Stimulated activated CD4-positive, alpha-beta T cell treated with anti-CD3 and anti-CD28 coated beads, Interleukin-1b, Interleukin-23, amount 100 ng/mL, for 48 hours (primary cell): ENCODE data around the gene HYAL1.

Source experiments
- DNase-seq: peaks from one replicate; pipeline ENCODE4 v3.0.0-alpha.2; 2020

The HYAL1 gene

DNA sequence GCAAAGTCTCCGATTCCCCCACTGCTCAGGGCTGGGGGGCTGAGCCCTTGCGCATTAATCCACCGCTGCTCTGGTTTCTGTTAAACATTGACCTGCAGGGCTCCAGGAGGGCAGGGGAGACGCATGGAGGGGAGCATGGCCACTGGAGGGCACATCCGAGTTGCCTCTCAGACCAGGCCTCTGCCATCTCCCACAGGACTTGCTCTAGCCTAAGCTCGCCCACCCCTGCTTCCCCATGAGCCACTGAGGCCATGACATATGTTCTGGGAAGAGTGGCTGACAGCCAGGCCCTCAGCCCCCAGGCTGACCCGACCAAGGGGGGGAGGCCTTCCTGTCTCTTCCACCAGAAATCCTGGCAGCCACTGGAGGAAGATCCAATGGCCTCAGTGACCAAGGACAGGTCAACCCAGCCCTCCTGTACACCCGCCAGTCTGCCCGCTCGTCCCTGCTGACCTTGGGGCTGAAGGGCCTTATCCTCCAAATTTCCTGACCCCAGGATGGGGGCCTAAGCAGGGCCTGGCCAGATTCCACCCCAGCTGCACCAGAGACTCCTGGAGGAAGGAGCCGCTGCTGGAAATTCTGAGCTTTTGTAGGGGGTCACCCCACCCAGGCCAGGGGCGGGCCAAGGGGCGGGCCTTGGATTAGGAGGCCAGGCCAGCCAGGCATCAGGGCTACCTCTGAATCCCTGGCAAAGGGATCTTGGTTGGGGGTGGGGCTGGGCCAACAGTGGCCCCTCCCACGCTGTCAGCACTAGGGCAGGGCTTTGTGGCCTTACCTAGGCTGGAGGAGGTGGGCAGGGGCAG is at the start of gene HYAL1:
Gene HYAL1, minus strand, starts transcription at position 562 of the 803 bp plus-strand sequence. CDS start 618 bp downstream, outside the sequence.
- DNase-seq = no peak

DNA sequence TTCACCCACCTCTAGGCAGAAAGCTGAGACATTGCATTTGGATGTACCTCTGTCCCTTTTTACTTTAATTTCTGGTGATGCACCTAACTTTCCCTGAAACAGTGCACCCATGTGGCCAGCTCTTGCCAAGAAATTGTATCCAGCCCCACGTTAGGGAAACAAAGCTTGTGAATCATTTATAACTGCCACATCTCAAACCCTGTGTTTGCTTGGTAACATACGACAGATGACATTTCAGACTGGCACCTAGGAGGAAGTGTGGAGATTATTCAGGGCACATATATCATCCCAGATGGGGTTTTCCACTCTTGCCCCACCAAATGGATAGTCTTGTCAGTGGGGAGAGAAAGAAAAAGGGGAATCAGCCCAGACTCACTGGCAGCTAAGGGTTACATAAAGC is 49.4 kb upstream of the HYAL1 start:
- no peak for DNase-seq

GRCh38 chr3:50351323-50351697 is 47.9 kb upstream of the HYAL1 start:
- no peak for DNase-seq

DNA sequence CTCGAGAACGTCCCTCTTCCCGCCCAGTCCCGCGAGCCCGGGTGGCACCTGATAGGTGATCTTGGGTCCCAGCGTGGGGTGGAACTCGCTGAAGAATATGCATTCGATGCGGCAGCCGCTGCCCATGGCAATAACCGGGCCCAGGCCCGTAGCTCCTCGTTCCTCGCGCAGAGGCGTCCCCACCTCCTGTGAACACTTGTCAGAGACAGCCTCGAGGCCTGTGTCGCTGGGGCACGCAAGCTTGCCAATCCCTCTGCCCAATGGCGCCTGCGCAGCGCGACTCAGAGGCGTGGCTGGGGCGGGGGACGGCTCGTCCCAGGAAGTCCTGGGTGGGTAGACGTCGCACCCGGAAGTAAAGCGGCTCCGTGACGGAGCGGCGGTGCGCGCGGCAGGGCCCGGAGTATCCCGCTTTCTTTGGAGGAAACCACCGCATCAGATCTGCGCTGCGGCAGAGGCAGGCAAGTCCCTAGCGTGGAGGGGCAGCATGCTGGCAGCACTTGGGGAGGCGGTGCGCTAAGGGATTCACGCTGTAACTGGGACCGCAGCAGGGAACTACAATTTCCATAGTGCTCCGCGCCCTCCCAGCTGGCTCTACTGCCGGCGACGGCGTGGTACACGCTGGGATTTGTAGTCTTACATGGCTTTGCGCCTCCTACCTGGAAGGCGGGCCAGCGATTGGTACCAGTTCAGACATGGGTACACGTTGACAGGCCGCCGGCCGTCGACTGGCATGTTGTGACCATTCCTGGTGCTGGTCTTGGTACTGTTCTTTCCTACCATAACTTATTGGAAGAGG is 47.4 kb upstream of the HYAL1 start, which contains the start of the genes CYB561D2 and NPRL2:
Gene CYB561D2, plus strand, starts transcription at position 336 of the 796 bp plus-strand sequence. CDS start 572 bp downstream, outside the sequence.
Gene NPRL2, minus strand, starts transcription at position 249 of the 796 bp plus-strand sequence. Its CDS starts 123 bp downstream, at position 126.
- DNase-seq = peak; percentile 99

- DNase-seq = no peak
Measured at GRCh38 chr3:50350213-50350526, 46.8 kb upstream of the HYAL1 start.

DNA sequence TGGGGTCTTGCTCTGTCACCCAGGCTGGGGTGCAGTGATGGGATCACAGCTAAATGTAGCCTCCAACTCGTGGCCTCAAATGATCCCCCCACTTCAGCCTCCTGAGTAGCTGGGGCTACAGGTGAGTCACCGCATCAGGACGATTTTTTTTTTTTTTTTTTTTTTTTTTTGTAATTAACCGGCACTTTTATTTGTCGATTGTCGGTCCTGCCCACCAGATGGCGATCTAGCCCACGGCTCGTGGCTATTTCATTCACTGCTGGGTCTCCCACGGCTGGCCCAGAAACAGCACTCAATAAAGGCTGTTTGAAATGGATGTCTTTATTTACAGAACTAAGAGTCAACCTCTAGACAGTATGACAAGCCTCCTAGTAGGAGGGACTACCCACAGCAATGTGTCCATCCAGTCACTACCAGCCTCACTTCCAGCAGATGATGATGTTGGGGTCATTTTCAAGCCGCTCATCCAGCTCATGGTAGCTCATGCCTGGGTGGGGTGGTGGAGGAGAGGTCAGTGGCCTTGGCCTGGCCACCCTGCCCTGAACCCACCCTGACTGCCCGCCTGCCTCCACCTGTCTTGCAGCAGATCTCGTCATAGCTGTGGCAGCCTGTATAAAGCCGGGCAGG is 43.9 kb upstream of the HYAL1 start:
- peak; percentile 74 for DNase-seq

DNA sequence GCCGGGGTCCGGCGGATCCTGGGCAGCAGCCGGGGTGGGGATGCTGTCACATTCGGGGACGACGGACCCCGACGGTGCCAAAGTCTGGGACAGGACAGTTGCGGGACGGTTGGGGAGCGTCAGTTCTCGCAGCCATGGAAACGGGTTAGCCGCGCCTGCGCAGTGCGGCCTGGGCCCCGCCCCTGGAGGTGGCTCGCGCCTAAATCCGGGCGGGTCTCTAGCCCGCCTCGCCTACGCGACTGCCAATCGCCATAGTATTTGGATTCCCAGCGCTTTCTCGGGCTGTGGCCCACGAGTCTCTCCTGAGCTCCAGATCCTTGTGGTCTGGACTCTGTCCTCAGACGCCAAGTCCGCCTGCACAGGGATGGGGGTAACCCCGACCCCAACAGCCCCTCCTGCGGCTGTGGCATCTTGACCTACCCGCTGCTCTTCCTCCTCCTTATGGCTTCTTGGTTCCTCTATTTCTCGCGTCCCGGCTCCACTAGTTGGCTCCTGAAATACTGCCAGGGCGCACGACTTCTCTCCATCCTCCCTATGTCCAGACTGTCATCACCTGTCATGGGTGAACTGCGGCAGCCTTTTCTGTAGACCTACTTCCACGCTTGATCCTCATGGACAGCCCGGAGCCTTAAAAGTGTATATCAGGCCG is 42.3 kb upstream of the HYAL1 start, which contains the start of gene ZMYND10:
Gene ZMYND10, minus strand, starts transcription at position 147 of the 649 bp plus-strand sequence. CDS start 153 bp downstream, outside the sequence.
- peak; percentile 79 for DNase-seq

DNA sequence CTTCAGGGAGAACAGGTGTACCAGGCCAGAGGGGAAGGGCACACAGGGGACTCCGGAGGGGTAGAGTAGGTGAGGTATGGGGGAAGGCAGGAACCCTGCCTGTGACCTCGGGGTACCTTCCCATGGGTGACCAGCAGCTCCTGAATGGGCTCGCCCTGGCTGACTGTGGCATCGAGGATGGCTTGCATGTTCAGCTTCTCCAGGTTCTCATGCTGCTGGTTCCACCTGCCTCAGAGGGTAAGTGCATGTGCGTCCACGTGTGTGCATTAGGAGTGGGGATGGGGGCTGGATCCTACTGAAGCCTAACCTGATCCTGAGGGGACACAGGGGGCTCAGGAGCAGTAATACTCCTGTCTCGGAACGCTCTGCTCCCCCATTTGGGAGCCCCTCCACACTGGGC is 41.6 kb upstream of the HYAL1 start:
- no peak for DNase-seq

GRCh38 chr3:50342813-50343633 is 39.6 kb upstream of the HYAL1 start:
- DNase-seq = no peak

GRCh38 chr3:50341996-50342650 is 38.7 kb upstream of the HYAL1 start:
- DNase-seq = no peak

GRCh38 chr3:50341537-50341936 is 38.2 kb upstream of the HYAL1 start:
- no peak for DNase-seq

DNA sequence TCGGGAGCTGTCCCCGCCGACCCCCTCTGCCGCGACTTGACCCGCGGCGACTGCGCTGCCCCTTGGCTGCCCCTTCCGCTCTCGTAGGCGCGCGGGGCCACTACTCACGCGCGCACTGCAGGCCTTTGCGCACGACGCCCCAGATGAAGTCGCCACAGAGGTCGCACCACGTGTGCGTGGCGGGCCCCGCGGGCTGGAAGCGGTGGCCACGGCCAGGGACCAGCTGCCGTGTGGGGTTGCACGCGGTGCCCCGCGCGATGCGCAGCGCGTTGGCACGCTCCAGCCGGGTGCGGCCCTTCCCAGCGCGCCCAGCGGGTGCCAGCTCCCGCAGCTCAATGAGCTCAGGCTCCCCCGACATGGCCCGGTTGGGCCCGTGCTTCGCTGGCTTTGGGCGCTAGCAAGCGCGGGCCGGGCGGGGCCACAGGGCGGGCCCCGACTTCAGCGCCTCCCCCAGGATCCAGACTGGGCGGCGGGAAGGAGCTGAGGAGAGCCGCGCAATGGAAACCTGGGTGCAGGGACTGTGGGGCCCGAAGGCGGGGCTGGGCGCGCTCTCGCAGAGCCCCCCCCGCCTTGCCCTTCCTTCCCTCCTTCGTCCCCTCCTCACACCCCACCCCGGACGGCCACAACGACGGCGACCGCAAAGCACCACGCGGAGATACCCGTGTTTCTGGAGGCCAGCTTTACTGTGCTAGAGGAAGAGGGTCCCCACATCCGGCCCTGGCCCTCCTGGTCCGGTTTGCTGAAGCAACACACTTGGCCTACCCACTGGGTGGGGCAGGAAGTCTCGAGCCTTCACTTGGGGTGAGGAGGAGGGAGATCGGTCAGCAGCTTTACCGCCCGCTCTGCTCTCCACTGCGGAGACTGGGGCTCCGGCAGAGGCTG is 37.3 kb upstream of the HYAL1 start, which contains the start of gene RASSF1:
Gene RASSF1, minus strand, starts transcription at position 389 of the 882 bp plus-strand sequence. Its CDS starts 31 bp downstream, at position 358.
- DNase-seq = peak; percentile 60

GRCh38 chr3:50340147-50340447 is 36.7 kb upstream of the HYAL1 start:
- DNase-seq = no peak

DNA sequence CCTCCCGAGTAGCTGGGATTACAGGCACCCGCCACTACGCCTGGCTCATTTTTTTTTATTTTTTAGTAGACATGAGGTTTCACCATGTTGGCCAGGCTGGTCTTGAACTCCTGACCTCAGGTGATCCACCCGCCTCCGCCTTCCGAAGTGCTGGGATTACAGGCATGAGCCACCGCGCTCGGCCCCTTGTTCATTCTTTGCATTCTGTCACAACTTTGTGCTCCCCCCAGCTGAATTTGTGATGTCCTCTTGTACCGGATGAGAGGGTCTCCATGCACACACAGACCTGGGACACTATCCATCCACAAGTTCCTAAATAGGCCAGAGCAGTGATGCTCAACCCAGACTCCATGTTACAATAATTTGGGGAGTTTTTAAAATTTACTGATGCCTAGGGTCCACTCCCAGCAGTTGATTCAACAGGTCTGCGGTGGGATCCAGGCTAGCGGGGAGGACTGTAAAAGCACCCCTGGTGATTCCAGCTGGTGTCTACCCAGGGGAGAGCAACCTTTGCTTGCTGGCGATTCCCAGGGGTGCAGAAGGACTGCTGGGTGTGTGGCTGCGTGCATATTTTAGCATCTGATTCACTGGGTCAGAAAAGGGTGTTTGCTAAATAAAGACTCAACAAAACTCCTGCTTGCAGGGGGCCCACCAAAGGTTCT is 36.2 kb upstream of the HYAL1 start:
- no peak for DNase-seq

- no peak for DNase-seq
Measured at GRCh38 chr3:50338965-50339364, 35.6 kb upstream of the HYAL1 start.

DNA sequence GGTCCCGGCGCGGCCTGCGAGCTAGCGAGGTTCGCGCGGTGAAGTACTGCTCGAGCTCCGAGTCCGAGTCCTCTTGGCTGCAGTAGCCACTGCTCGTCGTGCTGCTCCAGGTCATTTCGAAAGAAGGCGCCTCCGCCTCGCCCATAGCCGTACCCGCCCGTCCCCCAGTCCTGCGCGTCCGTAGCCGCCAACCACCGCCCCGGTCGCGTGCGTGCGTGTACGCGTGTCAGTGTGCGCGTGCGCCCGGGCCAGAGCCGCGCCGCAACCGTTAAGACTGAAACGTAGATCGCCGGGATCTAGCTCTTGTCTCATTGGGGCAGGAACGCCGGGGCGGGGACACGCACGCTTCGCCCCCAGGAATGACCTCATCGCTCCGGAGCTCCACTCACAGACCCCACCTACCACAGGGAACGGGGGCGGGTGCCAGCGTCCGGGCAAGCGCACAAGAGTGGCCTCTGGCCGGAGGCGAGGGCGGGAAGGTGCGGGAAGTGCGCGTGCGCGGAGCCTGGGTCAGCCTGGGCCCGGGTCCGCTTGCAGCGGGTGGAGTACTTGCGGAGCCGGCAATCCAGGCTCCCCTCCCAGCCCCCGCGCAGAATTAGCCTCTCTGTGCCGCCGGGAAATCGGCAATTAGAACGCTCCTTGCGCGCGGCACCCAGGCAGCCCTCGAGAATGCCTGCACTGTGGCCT is 33.9 kb upstream of the HYAL1 start:
- DNase-seq = peak; percentile 97

DNA sequence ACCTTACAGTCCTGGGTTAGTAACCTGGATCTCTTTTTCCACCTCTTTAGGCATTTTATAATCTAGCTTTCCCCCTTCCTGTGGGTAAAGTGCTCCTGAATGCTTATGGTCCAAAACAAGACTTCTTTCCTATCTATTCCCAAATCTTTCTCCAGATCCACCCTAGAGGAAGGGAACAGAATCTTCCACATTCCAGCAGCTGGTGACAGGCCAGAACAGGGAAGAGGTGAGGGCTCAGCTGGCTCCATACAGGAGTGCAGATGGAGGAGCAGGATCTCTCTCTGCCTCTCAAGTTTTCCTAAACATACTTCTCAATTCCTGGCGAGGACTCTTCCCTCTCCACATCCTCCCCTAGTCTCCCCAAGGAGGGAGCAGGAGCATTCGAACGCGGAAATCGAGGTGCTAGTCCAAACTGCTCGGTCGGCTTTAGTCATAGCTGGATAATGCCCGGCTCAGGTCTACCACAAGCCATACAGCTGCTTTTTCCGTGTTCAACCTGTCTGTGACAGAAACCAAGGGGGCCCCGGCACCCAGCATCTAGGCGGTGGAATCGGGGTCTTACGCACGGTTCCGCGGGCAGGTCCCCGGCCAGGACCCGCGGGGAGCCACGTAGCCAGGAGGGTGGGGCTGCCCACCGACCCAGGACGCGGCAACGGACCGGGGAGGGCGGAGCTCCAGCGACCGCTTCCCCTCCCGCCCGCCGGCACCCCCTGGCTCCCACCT is 33.2 kb upstream of the HYAL1 start:
- DNase-seq = no peak

GRCh38 chr3:50334339-50335075 is 31.1 kb upstream of the HYAL1 start:
- no peak for DNase-seq
